CD14-positive monocyte (primary cell): Measurements from ENCODE around the gene AGO3. TPM values are rescaled to one million over a fixed set of nuclear protein-coding genes. Genes with fewer than 3 reads are reported as not detected.

ENCODE experiments used
- DNase-seq, 3 donors: peaks; one replicate each; pipeline ENCODE4 v3.0.0-alpha.2; 2011 to 2022
- H2AFZ ChIP-seq: 2 replicates; pipeline ENCODE4 v1.6.0; 2012; ENCODE audit warnings: mild to moderate bottlenecking, low read depth, low read length, inconsistent platforms; ENCODE audit not compliant: insufficient read depth, poor library complexity, severe bottlenecking
- H3K27ac ChIP-seq, 2 donors: 1 replicate in 1 of 2; 2 replicates in 1 of 2; pipeline ENCODE4 v1.5.1; 2012 to 2013; ENCODE audit warnings: low read length in 2 of 2, control low read depth in 1 of 2, inconsistent platforms in 1 of 2, low read depth in 1 of 2, mild to moderate bottlenecking in 1 of 2
- H3K27me3 ChIP-seq, 2 donors: one replicate each; pipeline versions ENCODE4 v1.6.0 to v1.6.1; 2011 to 2013; ENCODE audit warnings: low read length in 2 of 2; ENCODE audit not compliant: control insufficient read depth in 2 of 2, insufficient read depth in 2 of 2
- H3K36me3 ChIP-seq, 2 donors: replicated peaks in 1 of 2; 1 replicate in 1 of 2; 2 replicates in 1 of 2; pipeline versions ENCODE4 v1.5.1 to v1.6.1; 2012 to 2013; ENCODE audit warnings: low read length in 2 of 2, control low read depth in 1 of 2, inconsistent platforms in 1 of 2, mild to moderate bottlenecking in 1 of 2; ENCODE audit not compliant: insufficient read depth in 2 of 2, control insufficient read depth in 1 of 2
- H3K4me1 ChIP-seq, 2 donors: 1 replicate in 1 of 2; 2 replicates in 1 of 2; pipeline versions ENCODE4 v1.5.1 to v1.6.1; 2012 to 2013; ENCODE audit warnings: low read length in 2 of 2, control low read depth in 1 of 2, inconsistent platforms in 1 of 2, mild to moderate bottlenecking in 1 of 2, moderate library complexity in 1 of 2; ENCODE audit not compliant: insufficient read depth in 2 of 2, control insufficient read depth in 1 of 2
- H3K4me2 ChIP-seq: replicated peaks from 2 replicates; pipeline ENCODE3; 2012; ENCODE audit warnings: low read length, moderate library complexity, mild to moderate bottlenecking; ENCODE audit not compliant: poor library complexity, severe bottlenecking; ENCODE audit errors: extremely low read depth
- H3K4me3 ChIP-seq, 3 experiments: fragments of 200-600 bp in 1 of 3; sonication (generic) in 1 of 3; replicated peaks in 1 of 3; 1 replicate in 2 of 3; 2 replicates in 1 of 3; pipeline ENCODE4 v1.5.1; 2011 to 2013; ENCODE audit warnings: low read length in 3 of 3, mild to moderate bottlenecking in 3 of 3, control low read depth in 2 of 3, low read depth in 2 of 3, inconsistent platforms in 1 of 3, moderate library complexity in 1 of 3
- H3K79me2 ChIP-seq: 2 replicates; pipeline ENCODE4 v1.6.0; 2012; ENCODE audit warnings: mild to moderate bottlenecking, control low read depth, inconsistent platforms, low read length, moderate library complexity; ENCODE audit not compliant: insufficient read depth
- H3K9ac ChIP-seq: 2 replicates; pipeline ENCODE4 v1.6.0; 2017; ENCODE audit warnings: low read length, mild to moderate bottlenecking; ENCODE audit not compliant: insufficient read depth, poor library complexity, severe bottlenecking
- H3K9me3 ChIP-seq, 2 donors: replicated peaks in 1 of 2; 1 replicate in 1 of 2; 2 replicates in 1 of 2; pipeline versions ENCODE4 v1.5.1 to v1.6.1; 2012 to 2013; ENCODE audit warnings: low read length in 2 of 2, control low read depth in 1 of 2; ENCODE audit not compliant: control insufficient read depth in 1 of 2, insufficient read depth in 1 of 2
- H4K20me1 ChIP-seq: 2 replicates; pipeline ENCODE4 v1.6.0; 2012; ENCODE audit warnings: mild to moderate bottlenecking, low read length, control low read depth, moderate library complexity; ENCODE audit not compliant: insufficient read depth
- H3K27ac Mint-ChIP-seq, 7 donors: one replicate each; pipeline ENCODE4 v1.8.0; 2020; ENCODE audit warnings: mild to moderate bottlenecking in 7 of 7, mixed read lengths in 7 of 7, moderate library complexity in 6 of 7, inconsistent platforms in 2 of 7
- H3K27me3 Mint-ChIP-seq, 3 donors: one replicate each; pipeline ENCODE4 v1.8.0; 2021 to 2022; ENCODE audit warnings: low read depth in 3 of 3, mild to moderate bottlenecking in 3 of 3, mixed read lengths in 3 of 3, moderate library complexity in 3 of 3, inconsistent platforms in 1 of 3
- H3K36me3 Mint-ChIP-seq, 2 donors: one replicate each; pipeline ENCODE4 v1.8.0; 2020; ENCODE audit warnings: mixed read lengths in 2 of 2, inconsistent platforms in 1 of 2, mild to moderate bottlenecking in 1 of 2
- H3K4me1 Mint-ChIP-seq: one replicate; pipeline ENCODE4 v1.8.0; 2020; ENCODE audit warnings: mild to moderate bottlenecking, mixed read lengths
- H3K4me3 Mint-ChIP-seq, 2 donors: one replicate each; pipeline ENCODE4 v1.8.0; 2020; ENCODE audit warnings: mild to moderate bottlenecking in 2 of 2, mixed read lengths in 2 of 2, moderate library complexity in 1 of 2
- H3K9me3 Mint-ChIP-seq, 7 donors: one replicate each; pipeline ENCODE4 v1.8.0; 2020 to 2022; ENCODE audit warnings: mixed read lengths in 7 of 7, mild to moderate bottlenecking in 6 of 7, moderate library complexity in 6 of 7, inconsistent platforms in 2 of 7
- WGBS: methylation state at CpG from one replicate; pipeline ENCODE4 v1.1.5; 2013; ENCODE audit warnings: missing lambda C conversion rate; ENCODE audit not compliant: insufficient coverage; 5-methylcytosine and 5-hydroxymethylcytosine counted together
- intact Hi-C, 2 donors: fragments of 100-400 bp; cut with micrococcal nuclease; formaldehyde crosslinking; loops; one replicate each; pipeline versions ENCODE4 v1.15.0 to v1.15.1; 2023
- polyA plus RNA-seq, 3 donors: library from polyadenylated mRNA; depleted of rRNA in 1 of 3; unstranded in 2 of 3; stranded (reverse) in 1 of 3; fragments of 300-500 nt in 2 of 3; fragments of >200 nt in 1 of 3; fragmentation: Illumina TruSeq in 2 of 3; gene quantifications; 1 replicate in 2 of 3; 2 replicates in 1 of 3; pipeline ENCODE4 v1.2.3, GENCODE V29; 2012 to 2021
- TF ChIP-seq, protein P1 (sequence below): fragments of 200-600 bp; IDR thresholded peaks from one replicate; pipeline ENCODE4 v1.8.0; 2022; ENCODE audit warnings: antibody characterized with exemption, mild to moderate bottlenecking

AGO3 gene
- polyA plus RNA-seq, 3 donors: 6.3 to 9.0 (median 8.3) TPM

GRCh38 chr1:35882586-35882944 is 48.3 kb upstream of the AGO3 start:
- Histone ChIP-seq H3K27me3 (no peaks in the 10 kb centered on the region), H4K20me1 (peaks cover 34% of the 10 kb centered on the region), H3K4me1 (peaks cover 46 to 48% of the 10 kb centered on the region in 2 donors), H3K4me2 (peak overlapping the region; percentile 100), H3K9ac (no peak overlapping the region), H3K4me3 (peak overlapping the region in 1 of 3 experiments; percentile 98), H3K79me2 (peaks cover 50% of the 10 kb centered on the region), H3K27ac (no peak overlapping the region), H2AFZ (no peak overlapping the region), H3K9me3 (no peaks in the 10 kb centered on the region), H3K36me3 (no peaks in the 10 kb centered on the region)
- no peak for DNase-seq
- WGBS: 73% methylated on average over 11 of the region's 16 CpGs
- TF ChIP-seq, protein P1, sequence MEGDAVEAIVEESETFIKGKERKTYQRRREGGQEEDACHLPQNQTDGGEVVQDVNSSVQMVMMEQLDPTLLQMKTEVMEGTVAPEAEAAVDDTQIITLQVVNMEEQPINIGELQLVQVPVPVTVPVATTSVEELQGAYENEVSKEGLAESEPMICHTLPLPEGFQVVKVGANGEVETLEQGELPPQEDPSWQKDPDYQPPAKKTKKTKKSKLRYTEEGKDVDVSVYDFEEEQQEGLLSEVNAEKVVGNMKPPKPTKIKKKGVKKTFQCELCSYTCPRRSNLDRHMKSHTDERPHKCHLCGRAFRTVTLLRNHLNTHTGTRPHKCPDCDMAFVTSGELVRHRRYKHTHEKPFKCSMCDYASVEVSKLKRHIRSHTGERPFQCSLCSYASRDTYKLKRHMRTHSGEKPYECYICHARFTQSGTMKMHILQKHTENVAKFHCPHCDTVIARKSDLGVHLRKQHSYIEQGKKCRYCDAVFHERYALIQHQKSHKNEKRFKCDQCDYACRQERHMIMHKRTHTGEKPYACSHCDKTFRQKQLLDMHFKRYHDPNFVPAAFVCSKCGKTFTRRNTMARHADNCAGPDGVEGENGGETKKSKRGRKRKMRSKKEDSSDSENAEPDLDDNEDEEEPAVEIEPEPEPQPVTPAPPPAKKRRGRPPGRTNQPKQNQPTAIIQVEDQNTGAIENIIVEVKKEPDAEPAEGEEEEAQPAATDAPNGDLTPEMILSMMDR: no peak
- H3K9me3 Mint-ChIP-seq: no peaks in the 10 kb centered on the region
- H3K27me3 Mint-ChIP-seq: peaks cover 0 to 5% (median 1%) of the 10 kb centered on the region in 3 donors
- peak overlapping the region; percentile 53 to 69 for H3K4me3 Mint-ChIP-seq
- H3K4me1 Mint-ChIP-seq: peaks cover 47% of the 10 kb centered on the region
- peaks cover 0 to 2% of the 10 kb centered on the region in 2 donors for H3K36me3 Mint-ChIP-seq
- intact Hi-C loops: loop anchor here in 1 of 2 donors (5.0 kb wide), 1 partner anchor 50 kb away; the partner anchor contains the start of gene AGO3
- peak overlapping the region in 4 of 7 donors; percentile 31 to 80 (median 52) for H3K27ac Mint-ChIP-seq

GRCh38 chr1:35882945-35883634 is 47.8 kb upstream of the AGO3 start, which contains the start of gene AGO1:
AGO1 (plus strand) TSS chr1:35883209; CDS start chr1:35883422, 213 bp downstream.
- Histone ChIP-seq H2AFZ (peak within 1 kb of the TSS; percentile 84), H3K4me1 (peaks cover 51 to 53% of the 10 kb centered on the region in 2 donors), H3K27me3 (no peaks in the 10 kb centered on the region), H3K9me3 (no peaks in the 10 kb centered on the region), H3K79me2 (peaks cover 55% of the 10 kb centered on the region), H3K9ac (peak within 1 kb of the TSS; percentile 92), H3K4me2 (peak within 1 kb of the TSS; percentile 100), H4K20me1 (peaks cover 38% of the 10 kb centered on the region), H3K4me3 (peak within 1 kb of the TSS; percentile 94 to 98 (median 95)), H3K27ac (peak within 1 kb of the TSS; percentile 43 to 87), H3K36me3 (no peaks in the 10 kb centered on the region)
- DNase-seq: peak; percentile 92 to 95 (median 93)
- Mint-ChIP-seq H3K27ac (peak within 1 kb of the TSS; percentile 76 to 93 (median 88)), H3K27me3 (peaks cover 0 to 5% (median 1%) of the 10 kb centered on the region in 3 donors), H3K9me3 (no peaks in the 10 kb centered on the region), H3K4me3 (peak within 1 kb of the TSS; percentile 95), H3K4me1 (peaks cover 52% of the 10 kb centered on the region), H3K36me3 (peaks cover 0 to 5% of the 10 kb centered on the region in 2 donors)
- WGBS: under 1% methylated on average over 58 of the region's 58 CpGs
- intact Hi-C loops: loop anchor here in 1 of 2 donors (5.0 kb wide), 1 partner anchor 49 kb away; the partner anchor contains the start of gene AGO3
- TF ChIP-seq, protein P1: peak; percentile 98
